Mesendoderm (in vitro differentiated cells): Measurements from ENCODE around the gene CYTH3.

Experiments used
- DNase-seq: peaks from one replicate; pipeline ENCODE4 v3.0.0; 2013
- H2AK5ac ChIP-seq: 2 replicates; pipeline ENCODE4 v1.6.1; 2013; ENCODE audit warnings: low read length, inconsistent platforms
- H2BK120ac ChIP-seq: 2 replicates; pipeline ENCODE4 v1.6.1; 2013; ENCODE audit warnings: low read depth, mild to moderate bottlenecking, low read length, moderate library complexity, mixed read lengths
- H2BK15ac ChIP-seq: replicated peaks from 2 replicates; pipeline ENCODE4 v1.6.1; 2013; ENCODE audit warnings: low read depth, mild to moderate bottlenecking, moderate library complexity
- H2BK5ac ChIP-seq: 2 replicates; pipeline ENCODE4 v1.6.1; 2013; ENCODE audit warnings: low read length, inconsistent platforms
- H3K18ac ChIP-seq: 2 replicates; pipeline ENCODE4 v1.6.1; 2013; ENCODE audit warnings: mild to moderate bottlenecking, low read length, mixed read lengths
- H3K23ac ChIP-seq: one replicate; pipeline ENCODE4 v1.6.1; 2013; ENCODE audit warnings: low read length
- H3K27ac ChIP-seq: 2 replicates; pipeline ENCODE4 v1.5.1; 2013; ENCODE audit warnings: low read depth, mild to moderate bottlenecking, inconsistent platforms, low read length, moderate library complexity
- H3K27me3 ChIP-seq: 2 replicates; pipeline ENCODE4 v1.6.1; 2013; ENCODE audit warnings: low read length, control low read depth, mild to moderate bottlenecking, inconsistent platforms; ENCODE audit not compliant: insufficient read depth, poor library complexity
- H3K36me3 ChIP-seq: 2 replicates; pipeline ENCODE4 v1.6.1; 2013; ENCODE audit warnings: low read length, inconsistent platforms; ENCODE audit not compliant: control insufficient read depth, insufficient read depth
- H3K4ac ChIP-seq: one replicate; pipeline ENCODE4 v1.6.1; 2013; ENCODE audit warnings: low read depth, mild to moderate bottlenecking, low read length, moderate library complexity
- H3K4me1 ChIP-seq: 2 replicates; pipeline ENCODE4 v1.6.1; 2013; ENCODE audit warnings: low read depth, low read length, inconsistent platforms; ENCODE audit not compliant: control insufficient read depth
- H3K4me2 ChIP-seq: 2 replicates; pipeline ENCODE4 v1.6.1; 2013; ENCODE audit warnings: low read length
- H3K4me3 ChIP-seq: 2 replicates; pipeline ENCODE4 v1.5.1; 2013; ENCODE audit warnings: mild to moderate bottlenecking, low read length
- H3K56ac ChIP-seq: one replicate; pipeline ENCODE4 v1.6.1; 2013; ENCODE audit warnings: low read length
- H3K79me1 ChIP-seq: 2 replicates; pipeline ENCODE4 v1.6.1; 2013; ENCODE audit warnings: low read length, inconsistent platforms
- H3K79me2 ChIP-seq: 2 replicates; pipeline ENCODE4 v1.6.1; 2013; ENCODE audit warnings: mild to moderate bottlenecking, low read length; ENCODE audit not compliant: control insufficient read depth, insufficient read depth
- H3K9ac ChIP-seq: 2 replicates; pipeline ENCODE4 v1.6.1; 2013; ENCODE audit warnings: low read length, inconsistent platforms
- H4K5ac ChIP-seq: one replicate; pipeline ENCODE4 v1.6.1; 2013; ENCODE audit warnings: low read length
- H4K8ac ChIP-seq: one replicate; pipeline ENCODE4 v1.6.1; 2013; ENCODE audit warnings: low read depth, mild to moderate bottlenecking, control low read depth, low read length, moderate library complexity
- WGBS: extraction: QIAGEN DNeasy Blood & Tissue Kit; methylation state at CpG from one replicate; pipeline ENCODE4 v1.1.7; 2013; ENCODE audit warnings: low lambda C conversion rate, missing lambda C conversion rate; ENCODE audit not compliant: insufficient coverage; ENCODE audit errors: extremely low coverage; 5-methylcytosine and 5-hydroxymethylcytosine counted together

Gene CYTH3

GRCh38 chr7:6268907-6269306 is 3.5 kb downstream of the CYTH3 start:
- no CpG with 5 or more reads among the region's 5 CpGs for WGBS
- DNase-seq = no peak
- H3K4me3 ChIP-seq = no peak overlapping the region

GRCh38 chr7:6268023-6268900 is 4.2 kb downstream of the CYTH3 start:
- H2BK120ac ChIP-seq = no peak overlapping the region
- no peak overlapping the region for H2BK15ac ChIP-seq
- no peak overlapping the region for H3K23ac ChIP-seq
- no CpG with 5 or more reads among the region's 18 CpGs for WGBS
- no peak overlapping the region for H4K5ac ChIP-seq
- peaks cover 11% of the 10 kb centered on the region for H3K79me1 ChIP-seq
- no peak overlapping the region for H3K56ac ChIP-seq
- DNase-seq = no peak
- H3K79me2 ChIP-seq = peaks cover 8% of the 10 kb centered on the region
- H3K4me2 ChIP-seq = no peak overlapping the region
- H2AK5ac ChIP-seq = no peak overlapping the region
- H2BK5ac ChIP-seq = no peak overlapping the region
- no peaks in the 10 kb centered on the region for H3K27me3 ChIP-seq
- peaks cover 3% of the 10 kb centered on the region for H3K4me1 ChIP-seq
- no peak overlapping the region for H3K27ac ChIP-seq
- H3K4ac ChIP-seq = no peak overlapping the region
- no peak overlapping the region for H3K18ac ChIP-seq
- H3K36me3 ChIP-seq = no peaks in the 10 kb centered on the region
- H3K9ac ChIP-seq = no peak overlapping the region
- H3K4me3 ChIP-seq = no peak overlapping the region
- no peak overlapping the region for H4K8ac ChIP-seq

More at GRCh38 chr7:6268907-6269306, 3.5 kb downstream of the CYTH3 start:
- Histone ChIP-seq H3K4me1 (peaks cover 3% of the 10 kb centered on the region), H3K23ac (no peak overlapping the region), H2BK120ac (no peak overlapping the region), H2AK5ac (no peak overlapping the region), H3K4me2 (no peak overlapping the region), H3K79me2 (peaks cover 8% of the 10 kb centered on the region), H3K79me1 (peaks cover 11% of the 10 kb centered on the region), H3K27me3 (no peaks in the 10 kb centered on the region), H4K5ac (no peak overlapping the region), H3K27ac (no peak overlapping the region), H2BK5ac (no peak overlapping the region), H3K18ac (no peak overlapping the region), H3K36me3 (no peaks in the 10 kb centered on the region), H3K9ac (no peak overlapping the region), H3K56ac (no peak overlapping the region), H2BK15ac (no peak overlapping the region), H4K8ac (no peak overlapping the region), H3K4ac (no peak overlapping the region)

- no peak overlapping the region for H3K18ac ChIP-seq
- no peak overlapping the region for H3K27ac ChIP-seq
- H4K8ac ChIP-seq = no peak overlapping the region
- no peak for DNase-seq
- no peak overlapping the region for H2BK120ac ChIP-seq
- no peak overlapping the region for H3K56ac ChIP-seq
- H3K36me3 ChIP-seq = no peaks in the 10 kb centered on the region
- H3K4me2 ChIP-seq = no peak overlapping the region
- H3K4ac ChIP-seq = no peak overlapping the region
- peaks cover 3% of the 10 kb centered on the region for H3K4me1 ChIP-seq
- peaks cover 9% of the 10 kb centered on the region for H3K79me1 ChIP-seq
- H3K27me3 ChIP-seq = no peaks in the 10 kb centered on the region
- H3K79me2 ChIP-seq = peaks cover 7% of the 10 kb centered on the region
- H2AK5ac ChIP-seq = no peak overlapping the region
- H4K5ac ChIP-seq = no peak overlapping the region
- no peak overlapping the region for H2BK5ac ChIP-seq
- H3K4me3 ChIP-seq = no peak overlapping the region
- H2BK15ac ChIP-seq = no peak overlapping the region
- no peak overlapping the region for H3K9ac ChIP-seq
- no peak overlapping the region for H3K23ac ChIP-seq
- WGBS = no CpG with 5 or more reads among the region's 7 CpGs
These were observed 5.7 kb downstream of the CYTH3 start for GRCh38 chr7:6266699-6267098.

- H4K5ac ChIP-seq = no peak overlapping the region
- no peak overlapping the region for H2BK120ac ChIP-seq
- no peak overlapping the region for H3K4me3 ChIP-seq
- no peaks in the 10 kb centered on the region for H3K27me3 ChIP-seq
- no peaks in the 10 kb centered on the region for H3K36me3 ChIP-seq
- H3K27ac ChIP-seq = no peak overlapping the region
- no peaks in the 10 kb centered on the region for H3K79me2 ChIP-seq
- peaks cover 10% of the 10 kb centered on the region for H3K4me1 ChIP-seq
- H2BK15ac ChIP-seq = no peak overlapping the region
- no peak overlapping the region for H3K4ac ChIP-seq
- no peak overlapping the region for H3K9ac ChIP-seq
- H2AK5ac ChIP-seq = no peak overlapping the region
- no peak overlapping the region for H3K4me2 ChIP-seq
- no peak overlapping the region for H4K8ac ChIP-seq
- DNase-seq = no peak
- peaks cover 6% of the 10 kb centered on the region for H3K79me1 ChIP-seq
- no peak overlapping the region for H3K18ac ChIP-seq
- no peak overlapping the region for H3K23ac ChIP-seq
- H3K56ac ChIP-seq = no peak overlapping the region
- H2BK5ac ChIP-seq = no peak overlapping the region
These were observed 10.2 kb downstream of the CYTH3 start for GRCh38 chr7:6262221-6262620.

- H3K56ac ChIP-seq = no peak overlapping the region
- no peak overlapping the region for H3K4ac ChIP-seq
- H3K27ac ChIP-seq = no peak overlapping the region
- no peak overlapping the region for H4K8ac ChIP-seq
- WGBS = no CpG with 5 or more reads among the region's 2 CpGs
- no peak overlapping the region for H2BK120ac ChIP-seq
- no peak overlapping the region for H2AK5ac ChIP-seq
- no peak overlapping the region for H2BK15ac ChIP-seq
- peaks cover 10% of the 10 kb centered on the region for H3K4me1 ChIP-seq
- H3K18ac ChIP-seq = no peak overlapping the region
- no peak overlapping the region for H3K4me3 ChIP-seq
- no peak overlapping the region for H4K5ac ChIP-seq
- no peak overlapping the region for H3K23ac ChIP-seq
- H3K79me2 ChIP-seq = no peaks in the 10 kb centered on the region
- no peaks in the 10 kb centered on the region for H3K36me3 ChIP-seq
- no peak for DNase-seq
- no peak overlapping the region for H3K4me2 ChIP-seq
- no peaks in the 10 kb centered on the region for H3K27me3 ChIP-seq
- no peak overlapping the region for H3K9ac ChIP-seq
- no peak overlapping the region for H2BK5ac ChIP-seq
- H3K79me1 ChIP-seq = peaks cover 4% of the 10 kb centered on the region
These were observed 10.7 kb downstream of the CYTH3 start for GRCh38 chr7:6261699-6262098.
